Heart left ventricle (tissue), 16 donors: ENCODE data around the gene MED22. TPM values are rescaled to one million over a fixed set of nuclear protein-coding genes. Genes with fewer than 3 reads are reported as not detected.
"Not testable (repeated sequence)": the region's sequence is repeated elsewhere in the genome, so short reads cannot be mapped to it uniquely, and the experiment has no call there.

Experiments used
- ATAC-seq, 4 donors: fragments of 200-7000 bp; cut with Tn5 transposase; one replicate each; pipeline ENCODE4 v1.9.1; 2020 to 2022; ENCODE audit warnings: moderate library complexity in 4 of 4, mild to moderate bottlenecking in 3 of 4, moderate number of reproducible peaks in 1 of 4
- DNase-seq, 5 donors: peaks; one replicate each; pipeline ENCODE4 v3.0.0-alpha.2; 2020
- H3K27ac ChIP-seq, 12 donors: fragments of 200-600 bp; sonication (generic) in 4 of 12; one replicate each; pipeline versions ENCODE4 v1.5.0 to v1.8.0; 2016 to 2022; ENCODE audit warnings: mild to moderate bottlenecking in 2 of 12
- H3K27me3 ChIP-seq, 9 donors: fragments of 200-600 bp; sonication (generic) in 2 of 9; one replicate each; pipeline versions ENCODE4 v1.5.1 to v1.8.0; 2016 to 2022; ENCODE audit warnings: mild to moderate bottlenecking in 3 of 9
- H3K36me3 ChIP-seq, 9 donors: fragments of 200-600 bp; sonication (generic) in 2 of 9; one replicate each; pipeline versions ENCODE4 v1.5.0 to v1.8.0; 2018 to 2022; ENCODE audit warnings: mild to moderate bottlenecking in 2 of 9
- H3K4me1 ChIP-seq, 12 donors: fragments of 200-600 bp; sonication (generic) in 4 of 12; one replicate each; pipeline versions ENCODE4 v1.5.0 to v1.8.0; 2016 to 2022; ENCODE audit warnings: mild to moderate bottlenecking in 3 of 12
- H3K4me3 ChIP-seq, 12 donors: fragments of 200-600 bp; sonication (generic) in 4 of 12; one replicate each; pipeline versions ENCODE4 v1.5.0 to v1.8.0; 2017 to 2022; ENCODE audit warnings: mild to moderate bottlenecking in 9 of 12, moderate library complexity in 4 of 12
- H3K9me3 ChIP-seq, 12 donors: fragments of 200-600 bp; sonication (generic) in 4 of 12; one replicate each; pipeline versions ENCODE4 v1.5.0 to v1.8.0; 2016 to 2022; ENCODE audit warnings: mild to moderate bottlenecking in 1 of 12
- CTCF ChIP-seq, 12 donors: fragments of 200-600 bp; sonication (generic) in 4 of 12; IDR thresholded peaks; one replicate each; pipeline versions ENCODE4 v1.5.0 to v1.8.0; 2018 to 2022; ENCODE audit warnings: antibody characterized with exemption in 12 of 12, mild to moderate bottlenecking in 5 of 12
- POLR2A ChIP-seq, 2 donors: fragments of 450-650 bp; IDR thresholded peaks; one replicate each; pipeline ENCODE4 v1.6.1; 2017; ENCODE audit warnings: antibody characterized with exemption in 2 of 2, mild to moderate bottlenecking in 2 of 2, moderate library complexity in 2 of 2
- WGBS, 4 donors: extraction: QIAGEN DNeasy Blood & Tissue Kit in 2 of 4; methylation state at CpG; one replicate each; pipeline versions ENCODE4 v1.1.5 to v1.1.7; 2013 to 2018; 5-methylcytosine and 5-hydroxymethylcytosine counted together
- intact Hi-C, 10 donors: fragments of 100-400 bp; cut with DNase I; formaldehyde crosslinking; loops; one replicate each; pipeline versions ENCODE4 v1.11.1 to v1.14.2; 2022
- polyA plus RNA-seq, 2 donors: library from polyadenylated mRNA; stranded (reverse); fragments of 200-250 nt; gene quantifications; one replicate each; pipeline ENCODE4 v1.2.3, GENCODE V29; 2013
- total RNA-seq, 9 donors: library from RNA; depleted of rRNA in 2 of 9; stranded (reverse); fragments of >200 nt in 2 of 9; fragmentation: NEBNext Ultra II Directional in 3 of 9; extraction: Animal tissue kit (Norgen Biotek cat#: 25700) in 3 of 9; gene quantifications; one replicate each; pipeline versions ENCODE4 v1.1.0 to v1.2.4, GENCODE V29; 2016 to 2023
- donor health status: ischemic (EF 13 %, LVEDD 7.1; RV severe dilation, severe dysfunction).
- donor health status: healthy with polysubstance abuse.
- donor health status: DM: no; HTN: yes; CAD: no.
- donor health status: DM: no; HTN: no; CAD: no.
- donor health status: ischemic (EF 25% LVEDD 6.9; RV normal size, moderate dysfunction).
- donor health status: ischemic (EF 25% LVEDD 5.7; RV mildly dilated, moderate dysfunction).
- donor health status: healthy.
- donor health status: DM: yes; HTN: yes; CAD: no.
- donor health status: ischemic (EF 35%, LVEDD 5.7; RV mildly dilated, moderate dysfunction).
- donor health status: nonischemic (EF 11% LVEDD 7.7; RV severe dilation, severe dysfunction).
- donor health status: DM: yes; HTN: yes; CAD: no.
- donor health status: PGD.
- donor health status: ischemic (EF 29% LVEDD 5.4; RV normal size, mild dysfunction).
- donor health status: nonischemic (EF 23%, LVEDD 6.1; RV moderate dilation, normal function).

MED22 gene
- total and polyA plus RNA-seq, 11 donors: 12.3 to 33.8 (median 19.5) TPM

- no peak for DNase-seq
- H3K36me3 ChIP-seq: no peaks in the 10 kb centered on the region
- H3K27ac ChIP-seq: no peak overlapping the region
- WGBS, 4 donors: 32 to 56% (median 43%) methylated on average over 5 to 8 of the region's 8 CpGs
- peaks cover 0 to 19% (median 0%) of the 10 kb centered on the region in 9 donors for H3K27me3 ChIP-seq
- intact Hi-C loops: no loop called here
- no peak for ATAC-seq
- H3K4me3 ChIP-seq: no peak overlapping the region
- no peaks in the 10 kb centered on the region for H3K4me1 ChIP-seq
- no peak for TF ChIP-seq CTCF (IDR thresholded peaks at IDR 0.05)
- no peak for TF ChIP-seq POLR2A (IDR thresholded peaks at IDR 0.05)
- H3K9me3 ChIP-seq: no peaks in the 10 kb centered on the region
These were observed 46.8 kb upstream of the MED22 start for GRCh38 chr9:133394687-133395271.

GRCh38 chr9:133393399-133393798 is 45.5 kb upstream of the MED22 start:
- intact Hi-C loops: no loop called here
- no peak overlapping the region for H3K27ac ChIP-seq
- H3K27me3 ChIP-seq: peaks cover 0 to 19% (median 0%) of the 10 kb centered on the region in 9 donors
- H3K4me1 ChIP-seq: no peaks in the 10 kb centered on the region
- H3K9me3 ChIP-seq: no peaks in the 10 kb centered on the region
- TF ChIP-seq POLR2A (IDR thresholded peaks at IDR 0.05): no peak
- TF ChIP-seq CTCF (IDR thresholded peaks at IDR 0.05): no peak
- DNase-seq (no peak), ATAC-seq (no peak)
- no peaks in the 10 kb centered on the region for H3K36me3 ChIP-seq
- H3K4me3 ChIP-seq: no peak overlapping the region
- 85 to 93% (median 89%) methylated on average over 3 of the region's 3 CpGs for WGBS, 4 donors

- DNase-seq, H3K36me3 ChIP-seq, H3K4me3 ChIP-seq, H3K4me1 ChIP-seq, intact Hi-C loops, ATAC-seq, H3K9me3 ChIP-seq, H3K27ac ChIP-seq: not testable (repeated sequence)
- peaks cover 0 to 19% (median 0%) of the 10 kb centered on the region in 9 donors for H3K27me3 ChIP-seq
- WGBS, 4 donors: 89 to 99% (median 97%) methylated on average over 3 of the region's 3 CpGs
These were observed 44.4 kb upstream of the MED22 start for GRCh38 chr9:133392308-133392707.

GRCh38 chr9:133391449-133391848 is 43.5 kb upstream of the MED22 start:
- H3K36me3 ChIP-seq, DNase-seq, H3K4me1 ChIP-seq, ATAC-seq, H3K4me3 ChIP-seq, H3K27ac ChIP-seq, intact Hi-C loops, H3K9me3 ChIP-seq: not testable (repeated sequence)
- peaks cover 0 to 19% (median 0%) of the 10 kb centered on the region in 9 donors for H3K27me3 ChIP-seq
- 49 to 73% (median 54%) methylated on average over 2 to 3 of the region's 4 CpGs for WGBS, 4 donors

GRCh38 chr9:133390713-133391112 is 42.8 kb upstream of the MED22 start:
- Histone ChIP-seq H3K4me1 (no peaks in the 10 kb centered on the region), H3K9me3 (no peaks in the 10 kb centered on the region), H3K27me3 (peaks cover 0 to 19% (median 0%) of the 10 kb centered on the region in 9 donors), H3K36me3 (no peaks in the 10 kb centered on the region), H3K27ac (no peak overlapping the region), H3K4me3 (no peak overlapping the region)
- no peak for ATAC-seq
- TF ChIP-seq CTCF (IDR thresholded peaks at IDR 0.05) (no peak), POLR2A (IDR thresholded peaks at IDR 0.05) (no peak)
- WGBS, 4 donors: 81 to 90% (median 85%) methylated on average over 7 of the region's 7 CpGs
- DNase-seq: peak in 1 of 5 donors; percentile 18
- intact Hi-C loops: no loop called here
